ENCODE data around the gene CHRNA10. TPM values are rescaled to one million over a fixed set of nuclear protein-coding genes. Genes with fewer than 3 reads are reported as not detected.

Gene CHRNA10
- total RNA-seq, 1 experiment from 2014 or later: 6.8 TPM

GRCh38 chr11:3700410-3700809 is 29.2 kb upstream of the CHRNA10 start:
- TF ChIP-seq POLR2AphosphoS5 (IDR thresholded peaks at IDR 0.05; ENCODE audit: low read depth, low read length) (no peak), REST (IDR thresholded peaks at IDR 0.05; ENCODE audit: insufficient read depth in 1 of 2, low read depth in 2 of 2, low read length in 1 of 2) (no peak), SIN3A (IDR thresholded peaks at IDR 0.05; ENCODE audit: borderline replicate concordance, insufficient read depth, low read depth, low read length) (no peak)
- DNase-seq (ENCODE audit: low read depth, low spot score): no peak
- BruUV-seq (replicated peaks): no TSS peak
- ChIA-PET CTCF (interaction anchor here (0.7 kb wide), 1 partner anchor 374 kb away, joined by 4 read pairs; no protein-coding TSS in a partner anchor), POLR2A (no interaction called here)
- no peaks in the 10 kb centered on the region for H3K4me1 ChIP-seq (ENCODE audit: control insufficient read depth, insufficient read depth, low read length)
- no peaks in the 10 kb centered on the region for H3K9me3 ChIP-seq (ENCODE audit: control insufficient read depth, insufficient read depth, low read depth, low read length)
- in situ Hi-C loops (cut with HindIII; ENCODE audit: low pct_unique_long_range_greater_than_20kb, low sequenced_read_pairs): no loop called here
- no peaks in the 10 kb centered on the region for H3K27me3 ChIP-seq (ENCODE audit: control insufficient read depth, insufficient read depth, low read length)
- no peak overlapping the region for H3K27ac ChIP-seq (ENCODE audit: low read length)
- H3K4me3 ChIP-seq (ENCODE audit: low read depth in 2 of 2, low read length in 2 of 2): no peak overlapping the region
- no peak for ATAC-seq
- H3K36me3 ChIP-seq (ENCODE audit: control insufficient read depth, insufficient read depth, low read length): peaks cover 77% of the 10 kb centered on the region
- intact Hi-C loops (cut with micrococcal nuclease; ENCODE audit: unreplicated experiment): no loop called here

- H3K4me3 ChIP-seq (ENCODE audit: low read depth in 2 of 2, low read length in 2 of 2): no peak overlapping the region
- TF ChIP-seq SIN3A (IDR thresholded peaks at IDR 0.05; ENCODE audit: borderline replicate concordance, insufficient read depth, low read depth, low read length): no peak
- TF ChIP-seq POLR2AphosphoS5 (IDR thresholded peaks at IDR 0.05; ENCODE audit: low read depth, low read length): no peak
- TF ChIP-seq, protein P1, sequence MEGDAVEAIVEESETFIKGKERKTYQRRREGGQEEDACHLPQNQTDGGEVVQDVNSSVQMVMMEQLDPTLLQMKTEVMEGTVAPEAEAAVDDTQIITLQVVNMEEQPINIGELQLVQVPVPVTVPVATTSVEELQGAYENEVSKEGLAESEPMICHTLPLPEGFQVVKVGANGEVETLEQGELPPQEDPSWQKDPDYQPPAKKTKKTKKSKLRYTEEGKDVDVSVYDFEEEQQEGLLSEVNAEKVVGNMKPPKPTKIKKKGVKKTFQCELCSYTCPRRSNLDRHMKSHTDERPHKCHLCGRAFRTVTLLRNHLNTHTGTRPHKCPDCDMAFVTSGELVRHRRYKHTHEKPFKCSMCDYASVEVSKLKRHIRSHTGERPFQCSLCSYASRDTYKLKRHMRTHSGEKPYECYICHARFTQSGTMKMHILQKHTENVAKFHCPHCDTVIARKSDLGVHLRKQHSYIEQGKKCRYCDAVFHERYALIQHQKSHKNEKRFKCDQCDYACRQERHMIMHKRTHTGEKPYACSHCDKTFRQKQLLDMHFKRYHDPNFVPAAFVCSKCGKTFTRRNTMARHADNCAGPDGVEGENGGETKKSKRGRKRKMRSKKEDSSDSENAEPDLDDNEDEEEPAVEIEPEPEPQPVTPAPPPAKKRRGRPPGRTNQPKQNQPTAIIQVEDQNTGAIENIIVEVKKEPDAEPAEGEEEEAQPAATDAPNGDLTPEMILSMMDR (IDR thresholded peaks at IDR 0.05): no peak
- TF ChIP-seq TCF7L2 (IDR thresholded peaks at IDR 0.05; ENCODE audit: low read depth, low read length): no peak
- no peak for TF ChIP-seq REST (IDR thresholded peaks at IDR 0.05; ENCODE audit: insufficient read depth in 1 of 2, low read depth in 2 of 2, low read length in 1 of 2)
- H3K9me3 ChIP-seq (ENCODE audit: control insufficient read depth, insufficient read depth, low read depth, low read length): no peaks in the 10 kb centered on the region
- no peaks in the 10 kb centered on the region for H3K27me3 ChIP-seq (ENCODE audit: control insufficient read depth, insufficient read depth, low read length)
- peaks cover 57% of the 10 kb centered on the region for H3K36me3 ChIP-seq (ENCODE audit: control insufficient read depth, insufficient read depth, low read length)
- no peak overlapping the region for H3K27ac ChIP-seq (ENCODE audit: low read length)
- intact Hi-C loops (cut with micrococcal nuclease; ENCODE audit: unreplicated experiment) (no loop called here), in situ Hi-C loops (cut with HindIII; ENCODE audit: low pct_unique_long_range_greater_than_20kb, low sequenced_read_pairs) (loop anchor here (10.0 kb wide), 1 partner anchor 418 kb away; no protein-coding TSS in a partner anchor)
- CTCF ChIA-PET: no interaction called here
- no peaks in the 10 kb centered on the region for H3K4me1 ChIP-seq (ENCODE audit: control insufficient read depth, insufficient read depth, low read length)
- ATAC-seq (no peak), DNase-seq (ENCODE audit: low read depth, low spot score) (no peak)
- POLR2A ChIA-PET: no interaction called here
- no TSS peak for BruUV-seq (replicated peaks)
These were observed 15.6 kb upstream of the CHRNA10 start for GRCh38 chr11:3686751-3687150.

Data from Panc1 (cell line).